Astrocyte (in vitro differentiated cells and primary cell): ENCODE results near the gene CNST.

Source experiments
- EZH2 ChIP-seq: IDR thresholded peaks from 2 replicates; pipeline ENCODE4 v1.6.1; 2012; ENCODE audit warnings: mild to moderate bottlenecking, low read length, inconsistent platforms; ENCODE audit not compliant: insufficient read depth
- TF ChIP-seq, protein P1 (sequence below): IDR thresholded peaks from 2 replicates; pipeline ENCODE4 v1.5.1; 2011; ENCODE audit warnings: low read depth, mild to moderate bottlenecking, inconsistent platforms, low read length, moderate library complexity; ENCODE audit not compliant: insufficient read depth

DNA sequence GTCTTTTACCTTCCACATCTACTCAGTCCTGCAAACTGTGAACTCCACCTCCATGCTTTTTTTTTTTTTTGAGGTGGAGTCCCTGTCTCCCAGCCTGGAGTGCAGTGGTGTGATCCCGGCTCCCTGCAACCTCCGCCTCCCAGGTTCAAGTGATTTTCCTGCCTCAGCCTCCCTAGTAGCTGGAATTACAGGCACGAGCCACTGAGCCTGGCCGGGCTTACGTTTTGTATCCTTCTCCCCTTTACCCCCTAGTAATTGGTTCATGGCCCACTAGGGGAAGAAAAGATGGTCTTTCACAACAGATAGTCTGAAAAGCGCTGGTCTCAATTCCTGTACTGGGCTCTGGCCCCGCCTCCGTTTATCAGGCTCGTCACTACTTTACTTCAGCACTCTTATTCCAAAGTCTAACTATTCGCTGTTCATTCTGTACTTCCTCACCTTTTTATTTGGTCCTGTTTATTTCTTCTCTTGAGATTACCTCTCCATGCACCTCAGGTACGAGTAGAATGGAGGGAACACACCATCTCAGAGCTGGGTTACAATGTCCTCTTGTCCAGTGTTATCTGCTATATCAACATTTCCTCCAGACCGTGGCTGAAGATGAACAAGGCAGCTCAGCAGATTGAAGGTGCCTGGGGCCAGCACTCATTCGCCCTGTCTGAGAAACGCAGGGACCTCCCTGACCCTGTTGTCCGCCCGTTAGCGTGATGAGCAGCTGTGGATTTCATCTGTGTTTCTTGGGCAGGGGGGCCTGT, 16.2 kb downstream of the CNST start:
- TF ChIP-seq, protein P1, sequence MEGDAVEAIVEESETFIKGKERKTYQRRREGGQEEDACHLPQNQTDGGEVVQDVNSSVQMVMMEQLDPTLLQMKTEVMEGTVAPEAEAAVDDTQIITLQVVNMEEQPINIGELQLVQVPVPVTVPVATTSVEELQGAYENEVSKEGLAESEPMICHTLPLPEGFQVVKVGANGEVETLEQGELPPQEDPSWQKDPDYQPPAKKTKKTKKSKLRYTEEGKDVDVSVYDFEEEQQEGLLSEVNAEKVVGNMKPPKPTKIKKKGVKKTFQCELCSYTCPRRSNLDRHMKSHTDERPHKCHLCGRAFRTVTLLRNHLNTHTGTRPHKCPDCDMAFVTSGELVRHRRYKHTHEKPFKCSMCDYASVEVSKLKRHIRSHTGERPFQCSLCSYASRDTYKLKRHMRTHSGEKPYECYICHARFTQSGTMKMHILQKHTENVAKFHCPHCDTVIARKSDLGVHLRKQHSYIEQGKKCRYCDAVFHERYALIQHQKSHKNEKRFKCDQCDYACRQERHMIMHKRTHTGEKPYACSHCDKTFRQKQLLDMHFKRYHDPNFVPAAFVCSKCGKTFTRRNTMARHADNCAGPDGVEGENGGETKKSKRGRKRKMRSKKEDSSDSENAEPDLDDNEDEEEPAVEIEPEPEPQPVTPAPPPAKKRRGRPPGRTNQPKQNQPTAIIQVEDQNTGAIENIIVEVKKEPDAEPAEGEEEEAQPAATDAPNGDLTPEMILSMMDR = no peak
- TF ChIP-seq EZH2 = no peak
